GM18498 (cell line): ENCODE measurements around the gene TAF11L6.
"Not testable (repeated sequence)": the region's sequence is repeated elsewhere in the genome, so short reads cannot be mapped to it uniquely, and the experiment has no call there.

Experiments
- ATAC-seq: cut with Tn5 transposase; IDR thresholded peaks from one replicate; pipeline ENCODE4 v1.9.1; 2021; ENCODE audit warnings: mild to moderate bottlenecking, moderate library complexity; ENCODE audit not compliant: unreplicated experiment

Gene TAF11L6

DNA sequence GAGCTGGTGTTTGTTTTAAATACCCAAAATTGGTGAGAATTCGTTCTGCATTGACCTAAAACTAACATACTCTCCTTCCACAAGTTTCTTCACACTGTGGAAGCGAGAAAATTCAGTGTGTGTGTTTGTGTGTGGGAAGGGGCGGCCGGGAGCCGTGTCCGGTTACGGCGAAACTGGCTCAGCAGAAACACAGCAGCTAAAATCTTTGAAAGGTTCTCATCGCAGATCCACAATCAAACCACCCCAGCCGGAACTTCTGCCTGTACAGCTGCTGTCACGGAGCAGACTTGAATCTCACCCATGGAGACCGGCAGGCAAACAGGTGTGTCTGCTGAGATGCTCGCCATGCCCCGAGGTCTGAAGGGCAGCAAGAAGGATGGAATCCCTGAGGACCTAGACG, at the start of gene TAF11L6:
TSS of gene TAF11L6 (plus strand) at position 301 of the 400 bp plus-strand sequence.
- not testable (repeated sequence) for ATAC-seq

DNA sequence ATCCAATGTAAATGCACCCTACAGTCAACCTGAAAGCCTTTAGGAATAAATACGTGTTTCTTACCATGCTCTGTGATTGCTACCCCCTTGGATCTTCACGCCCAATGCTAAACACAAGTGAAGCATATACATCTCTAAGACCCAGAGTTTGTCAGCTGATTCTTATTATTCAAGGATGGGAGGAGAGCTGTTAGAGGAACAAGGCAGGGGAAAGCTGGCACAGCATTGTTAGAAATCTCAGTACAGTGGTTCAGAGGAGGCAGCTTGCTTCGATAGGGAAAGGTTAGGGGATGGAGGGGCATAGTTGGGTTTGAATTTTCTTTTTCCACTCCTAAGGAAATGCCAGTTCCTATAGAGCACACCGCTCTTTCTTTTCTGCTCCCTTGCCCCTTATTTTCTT, 47.1 kb upstream of the TAF11L6 start:
- no peak for ATAC-seq

DNA sequence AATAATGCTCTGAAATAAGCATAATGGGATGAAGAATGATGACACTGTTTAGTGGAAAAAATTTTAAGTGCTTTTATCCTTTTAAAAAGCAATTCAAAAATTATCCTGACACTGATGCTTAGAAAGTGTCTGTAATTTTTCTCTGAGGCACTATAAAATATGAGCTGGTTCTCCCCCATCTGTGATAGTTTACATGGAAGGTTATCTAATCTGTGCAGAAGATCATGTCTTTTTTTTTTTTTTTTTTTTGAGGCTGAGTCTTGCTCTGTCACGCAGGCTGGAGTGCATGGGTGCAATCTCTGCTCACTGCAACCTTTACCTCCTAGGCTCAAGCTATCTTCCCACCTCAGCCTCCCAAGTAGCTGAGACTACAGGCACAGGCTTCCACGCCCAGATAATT, 45.7 kb upstream of the TAF11L6 start:
- ATAC-seq, result no peak

DNA sequence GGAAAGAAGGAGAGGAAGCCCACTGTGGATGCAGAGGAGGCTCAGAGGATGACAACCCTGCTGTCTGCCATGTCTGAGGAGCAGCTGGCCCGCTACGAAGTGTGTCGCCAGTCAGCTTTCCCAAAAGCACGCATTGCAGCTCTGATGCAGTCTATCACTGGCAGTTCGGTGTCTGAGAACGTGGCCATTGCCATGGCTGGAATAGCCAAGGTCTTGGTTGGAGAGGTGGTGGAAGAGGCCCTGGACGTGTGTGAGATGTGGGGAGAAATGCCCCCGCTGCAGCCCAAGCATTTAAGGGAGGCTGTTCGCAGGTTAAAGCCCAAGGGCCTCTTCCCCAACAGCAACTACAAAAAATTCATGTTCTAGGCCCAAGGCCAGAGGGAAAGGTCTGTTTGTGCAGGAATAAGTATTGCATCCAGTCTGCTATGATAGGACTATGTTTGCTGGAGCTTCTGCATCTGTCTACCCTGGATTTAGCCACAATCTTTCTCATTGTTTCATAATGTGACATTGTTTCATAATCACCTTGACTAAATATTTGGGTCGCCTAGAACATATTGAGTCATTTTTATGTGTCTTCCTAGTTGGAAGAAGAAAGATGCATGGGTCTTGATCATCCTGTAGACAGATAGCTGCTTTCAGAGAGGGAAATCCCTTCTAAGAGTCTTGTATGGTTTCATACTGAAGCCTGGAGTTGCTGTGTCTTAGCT, 41.9 kb upstream of the TAF11L6 start:
- not testable (repeated sequence) for ATAC-seq

DNA sequence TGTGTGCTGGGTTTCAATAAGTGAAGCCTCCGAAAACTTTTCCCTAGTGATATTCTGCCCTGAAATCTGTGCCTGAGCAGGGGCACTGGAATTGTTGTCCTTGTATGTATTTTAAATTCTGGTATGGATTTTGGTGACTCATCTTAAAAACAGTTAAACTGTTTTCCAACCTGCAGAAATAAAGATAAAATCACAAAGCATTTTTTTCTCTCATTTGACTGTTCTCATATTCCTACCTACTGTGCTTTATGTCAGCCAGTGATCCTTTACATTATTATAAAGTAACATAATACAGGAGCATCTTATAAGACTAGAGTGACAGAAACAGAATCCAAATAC, 41.3 kb upstream of the TAF11L6 start:
- no peak for ATAC-seq

DNA sequence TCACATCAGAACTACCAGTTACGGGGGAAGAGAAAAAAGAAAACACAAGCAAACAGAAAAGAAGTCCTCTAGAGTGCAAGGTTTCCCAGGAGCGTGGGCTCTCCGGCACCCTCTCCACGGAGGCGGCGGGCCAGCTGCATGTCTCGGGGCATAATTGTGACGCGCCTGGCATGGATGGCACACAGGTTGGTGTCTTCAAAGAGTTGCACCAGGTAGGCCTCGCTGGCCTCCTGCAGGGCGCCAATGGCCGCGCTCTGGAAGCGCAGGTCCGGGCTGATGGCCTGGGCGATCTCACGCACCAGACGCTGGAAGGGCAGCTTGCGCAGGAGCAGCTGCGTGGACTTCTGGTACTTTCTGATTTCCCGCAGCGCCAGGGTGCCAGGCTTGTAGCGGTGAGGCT, 37.2 kb upstream of the TAF11L6 start:
- not testable (repeated sequence) for ATAC-seq

DNA sequence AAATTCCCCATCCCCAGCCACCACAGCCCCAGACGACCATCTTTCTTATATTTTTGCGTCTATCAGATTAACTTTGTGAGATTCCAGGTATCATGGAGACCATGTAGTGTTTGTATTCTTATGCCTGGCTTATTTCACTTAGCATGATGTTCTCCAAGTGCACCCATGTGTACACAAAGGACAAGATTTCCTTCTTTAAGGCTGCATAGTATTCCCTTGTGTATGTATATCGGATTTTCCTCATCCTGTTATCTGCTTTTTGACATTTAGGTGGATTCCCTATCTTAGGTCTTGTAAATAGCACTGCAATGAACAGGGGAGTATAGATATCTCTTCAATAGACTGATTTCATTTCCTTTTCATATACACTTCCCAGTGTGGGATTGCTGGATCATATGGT, 35.7 kb upstream of the TAF11L6 start:
- no peak for ATAC-seq

DNA sequence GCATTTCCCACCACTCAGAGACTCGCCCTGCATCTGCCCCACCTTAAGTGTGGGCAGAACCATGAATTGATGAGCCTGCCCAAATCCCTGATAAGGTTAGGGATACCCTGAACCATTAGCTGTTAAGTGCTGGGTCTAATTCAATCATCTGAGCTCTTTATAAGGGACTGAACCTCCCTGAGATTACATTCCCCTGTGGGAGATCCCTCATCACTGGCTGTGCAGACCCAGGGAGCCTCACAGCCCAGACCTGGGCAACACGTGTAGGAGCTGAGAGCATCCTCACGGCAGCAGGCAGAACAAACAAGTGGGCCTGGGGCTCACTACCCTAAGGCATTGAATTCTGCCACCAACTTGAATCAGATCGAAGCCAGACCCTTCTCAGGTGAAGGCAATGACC, 31.0 kb upstream of the TAF11L6 start:
- ATAC-seq, result no peak

DNA sequence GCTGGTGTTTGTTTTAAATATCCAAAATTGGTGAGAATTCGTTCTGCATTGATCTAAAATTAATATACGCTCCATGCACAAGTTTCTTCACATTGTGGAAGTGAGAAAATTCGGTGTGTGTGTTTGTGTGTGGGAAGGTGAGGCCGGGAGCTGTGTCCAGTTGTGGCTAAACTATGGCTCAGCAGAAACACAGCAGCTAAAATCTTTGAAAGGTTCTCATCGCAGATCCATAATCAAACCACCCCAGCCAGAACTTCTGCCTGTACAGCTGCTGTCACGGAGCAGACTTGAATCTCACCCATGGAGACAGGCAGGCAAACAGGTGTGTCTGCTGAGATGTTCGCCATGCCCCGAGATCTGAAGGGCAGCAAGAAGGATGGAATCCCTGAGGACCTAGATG, 30.5 kb upstream of the TAF11L6 start, which contains the start of gene TAF11L2:
TSS of gene TAF11L2 (plus strand) at position 301 of the 400 bp plus-strand sequence.
- ATAC-seq, result not testable (repeated sequence)

DNA sequence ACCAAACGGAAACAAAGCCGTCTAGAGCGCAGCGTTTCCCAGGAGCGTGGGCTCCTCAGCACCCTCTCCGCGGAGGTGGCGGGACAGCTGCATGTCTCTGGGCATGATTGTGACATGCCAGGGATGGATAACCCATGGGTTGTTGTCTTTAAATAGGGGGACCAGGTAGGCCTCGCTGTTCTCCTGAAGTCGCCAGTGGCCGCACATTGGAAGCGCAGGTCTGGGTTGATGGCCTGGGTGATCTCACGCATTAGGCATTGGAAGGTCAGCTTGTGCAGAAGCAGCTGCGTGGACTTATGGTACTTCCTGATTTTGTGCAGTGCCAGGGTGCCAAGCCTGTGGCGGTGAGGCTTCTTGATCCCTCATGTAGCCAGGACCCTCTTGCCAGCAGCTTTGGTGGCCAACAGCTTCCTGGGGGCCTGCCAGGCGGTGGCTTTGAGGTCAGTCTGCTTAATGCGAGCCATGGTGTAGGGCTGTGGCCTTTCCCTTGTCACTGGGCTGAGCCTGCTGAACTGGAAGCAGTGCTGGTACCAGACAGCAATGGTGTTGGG, 16.6 kb upstream of the TAF11L6 start:
- no peak for ATAC-seq

DNA sequence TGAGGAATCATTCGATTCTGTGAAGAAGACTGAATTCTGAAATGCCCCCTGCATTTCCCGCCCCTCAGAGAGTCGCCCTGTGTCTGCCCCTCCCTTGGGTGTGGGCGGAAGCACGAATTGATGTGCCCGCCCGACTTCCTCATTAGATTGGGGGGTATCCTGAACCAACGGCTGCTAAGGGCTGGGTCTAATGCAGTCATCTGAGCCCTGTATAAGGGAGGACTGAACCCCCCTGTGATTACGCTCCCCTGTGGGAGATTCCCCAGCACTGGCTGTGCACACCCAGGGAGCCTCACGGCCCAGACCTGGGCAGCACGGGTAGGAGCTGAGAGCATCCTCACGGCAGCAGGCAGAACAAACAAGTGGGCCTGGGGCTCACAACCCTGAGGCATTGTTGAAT, 10.9 kb upstream of the TAF11L6 start:
- not testable (repeated sequence) for ATAC-seq

DNA sequence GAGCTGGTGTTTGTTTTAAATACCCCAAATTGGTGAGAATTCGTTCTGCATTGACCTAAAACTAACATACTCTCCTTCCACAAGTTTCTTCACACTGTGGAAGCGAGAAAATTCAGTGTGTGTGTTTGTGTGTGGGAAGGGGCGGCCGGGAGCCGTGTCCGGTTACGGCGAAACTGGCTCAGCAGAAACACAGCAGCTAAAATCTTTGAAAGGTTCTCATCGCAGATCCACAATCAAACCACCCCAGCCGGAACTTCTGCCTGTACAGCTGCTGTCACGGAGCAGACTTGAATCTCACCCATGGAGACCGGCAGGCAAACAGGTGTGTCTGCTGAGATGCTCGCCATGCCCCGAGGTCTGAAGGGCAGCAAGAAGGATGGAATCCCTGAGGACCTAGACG, 10.4 kb upstream of the TAF11L6 start, which contains the start of gene TAF11L3:
TSS of gene TAF11L3 (plus strand) at position 301 of the 400 bp plus-strand sequence.
- ATAC-seq, result not testable (repeated sequence)

DNA sequence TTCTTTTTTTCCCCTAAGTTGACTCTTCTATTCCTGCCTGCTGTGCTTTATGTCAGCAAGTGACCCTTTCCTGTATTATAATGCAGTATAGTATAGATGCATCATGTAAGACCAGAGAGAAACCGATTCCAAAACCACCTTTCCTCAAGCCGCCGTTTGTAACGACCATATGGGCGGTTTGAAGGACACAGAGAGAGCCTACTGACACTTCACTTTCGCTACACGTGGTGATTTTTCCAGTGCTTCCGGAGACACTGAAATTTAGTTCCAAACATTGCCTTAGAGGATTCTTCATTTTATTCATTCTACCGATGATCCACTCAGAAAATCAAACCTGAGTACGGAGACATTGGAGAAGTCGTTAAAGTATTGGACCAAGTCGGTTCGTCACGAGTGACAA, 9.0 kb upstream of the TAF11L6 start:
- ATAC-seq, result not testable (repeated sequence)

DNA sequence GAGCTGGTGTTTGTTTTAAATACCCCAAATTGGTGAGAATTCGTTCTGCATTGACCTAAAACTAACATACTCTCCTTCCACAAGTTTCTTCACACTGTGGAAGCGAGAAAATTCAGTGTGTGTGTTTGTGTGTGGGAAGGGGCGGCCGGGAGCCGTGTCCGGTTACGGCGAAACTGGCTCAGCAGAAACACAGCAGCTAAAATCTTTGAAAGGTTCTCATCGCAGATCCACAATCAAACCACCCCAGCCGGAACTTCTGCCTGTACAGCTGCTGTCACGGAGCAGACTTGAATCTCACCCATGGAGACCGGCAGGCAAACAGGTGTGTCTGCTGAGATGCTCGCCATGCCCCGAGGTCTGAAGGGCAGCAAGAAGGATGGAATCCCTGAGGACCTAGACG, 7.0 kb upstream of the TAF11L6 start, which contains the start of gene TAF11L4:
TSS of gene TAF11L4 (plus strand) at position 301 of the 400 bp plus-strand sequence.
- ATAC-seq, result not testable (repeated sequence)

DNA sequence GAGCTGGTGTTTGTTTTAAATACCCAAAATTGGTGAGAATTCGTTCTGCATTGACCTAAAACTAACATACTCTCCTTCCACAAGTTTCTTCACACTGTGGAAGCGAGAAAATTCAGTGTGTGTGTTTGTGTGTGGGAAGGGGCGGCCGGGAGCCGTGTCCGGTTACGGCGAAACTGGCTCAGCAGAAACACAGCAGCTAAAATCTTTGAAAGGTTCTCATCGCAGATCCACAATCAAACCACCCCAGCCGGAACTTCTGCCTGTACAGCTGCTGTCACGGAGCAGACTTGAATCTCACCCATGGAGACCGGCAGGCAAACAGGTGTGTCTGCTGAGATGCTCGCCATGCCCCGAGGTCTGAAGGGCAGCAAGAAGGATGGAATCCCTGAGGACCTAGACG, 3.5 kb upstream of the TAF11L6 start, which contains the start of gene TAF11L5:
TSS of gene TAF11L5 (plus strand) at position 301 of the 400 bp plus-strand sequence.
- ATAC-seq, result not testable (repeated sequence)

DNA sequence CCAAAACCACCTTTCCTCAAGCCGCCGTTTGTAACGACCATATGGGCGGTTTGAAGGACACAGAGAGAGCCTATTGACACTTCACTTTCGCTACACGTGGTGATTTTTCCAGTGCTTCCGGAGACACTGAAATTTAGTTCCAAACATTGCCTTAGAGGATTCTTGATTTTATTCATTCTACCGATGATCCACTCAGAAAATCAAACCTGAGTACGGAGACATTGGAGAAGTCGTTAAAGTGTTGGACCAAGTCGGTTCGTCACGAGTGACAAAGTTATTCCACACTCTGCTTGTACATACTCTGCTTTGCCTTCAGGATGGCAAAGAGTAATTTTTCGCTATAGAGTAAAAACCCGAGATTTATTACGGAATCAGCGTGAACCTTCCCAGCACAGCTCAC, 2.0 kb upstream of the TAF11L6 start:
- ATAC-seq, result not testable (repeated sequence)
